T-helper 1 cell (primary cell): ENCODE measurements around the gene YIF1A.
"Not testable (repeated sequence)": the region's sequence is repeated elsewhere in the genome, so short reads cannot be mapped to it uniquely, and the experiment has no call there.

Experiments used
- DNase-seq, 5 donors: peaks; one replicate each; pipeline ENCODE4 v3.0.0-alpha.2; 2012 to 2020

YIF1A gene

DNA sequence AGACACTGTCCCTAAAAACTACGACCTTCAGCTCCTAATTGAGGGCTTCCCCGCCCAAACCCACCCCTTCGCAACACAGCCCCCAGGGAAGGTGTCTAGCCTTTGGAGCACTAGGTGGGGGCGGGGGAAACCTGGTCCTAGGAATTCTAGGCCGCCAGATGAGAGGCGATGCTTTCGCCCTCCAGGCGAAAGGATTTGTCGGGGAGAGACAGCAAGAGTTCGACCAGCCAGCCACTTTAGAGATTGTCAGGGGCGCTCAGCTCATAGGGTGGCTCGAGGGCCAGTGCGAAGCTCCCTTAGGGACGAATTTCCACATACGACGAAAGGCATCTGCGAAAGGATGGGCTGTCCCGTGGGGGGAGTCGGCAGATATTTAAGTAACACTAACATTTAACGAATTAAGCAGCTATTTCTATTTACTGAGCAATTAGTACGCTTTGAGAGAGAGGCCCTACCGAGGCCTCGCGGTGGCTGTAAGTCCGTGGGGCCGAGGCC lies 22.6 kb upstream of the YIF1A start:
- DNase-seq, result no peak

DNA sequence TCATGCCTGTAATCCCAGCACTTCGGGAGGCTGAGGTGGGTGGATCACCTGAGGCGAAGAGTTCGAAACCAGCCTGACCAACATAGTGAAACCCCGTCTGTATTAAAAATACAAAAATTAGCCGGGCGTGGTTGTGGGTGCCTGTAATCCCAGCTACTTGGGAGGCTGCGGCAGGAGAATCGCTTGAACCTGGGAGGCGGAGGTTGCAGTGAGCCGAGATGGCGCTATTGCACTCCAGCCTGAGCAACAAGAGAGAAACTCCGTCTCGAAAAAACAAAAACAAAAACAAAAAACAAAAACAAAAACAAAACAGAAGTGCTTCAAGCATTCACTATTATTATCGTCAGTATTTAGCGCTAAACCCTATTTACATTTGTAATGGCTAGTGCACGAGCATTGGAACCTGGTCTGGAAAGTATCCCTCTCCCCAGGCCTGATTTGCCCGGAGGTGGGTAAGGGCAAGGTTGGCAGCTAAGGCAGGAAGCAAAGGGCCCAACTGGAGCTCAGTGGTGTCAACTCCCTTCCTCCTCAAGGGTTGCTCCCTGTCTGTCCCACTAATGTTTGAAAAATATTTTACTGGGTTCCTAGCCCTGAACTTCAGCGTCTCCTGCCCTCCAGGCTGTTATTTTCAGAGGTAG lies 22.0 kb upstream of the YIF1A start:
- DNase-seq, result not testable (repeated sequence)

DNA sequence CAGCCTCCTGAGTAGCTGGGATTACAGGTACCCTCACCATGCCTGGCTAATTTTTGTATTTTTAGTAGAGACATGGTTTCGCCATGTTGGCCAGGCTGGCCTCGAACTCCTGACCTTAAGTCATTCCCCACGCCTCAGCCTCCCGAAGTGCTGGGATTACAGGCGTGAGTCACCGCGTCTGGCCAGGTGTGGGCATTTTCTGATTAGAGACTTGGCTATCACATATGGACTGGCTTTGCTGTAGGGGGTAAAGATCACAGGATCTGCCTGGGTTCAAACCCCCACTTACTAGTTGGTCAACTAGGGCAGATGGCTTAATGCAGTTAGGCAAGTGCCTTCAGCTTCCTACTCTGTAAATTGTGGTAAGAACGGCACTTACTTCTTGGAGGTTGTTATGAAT lies 21.4 kb upstream of the YIF1A start:
- no peak for DNase-seq

DNA sequence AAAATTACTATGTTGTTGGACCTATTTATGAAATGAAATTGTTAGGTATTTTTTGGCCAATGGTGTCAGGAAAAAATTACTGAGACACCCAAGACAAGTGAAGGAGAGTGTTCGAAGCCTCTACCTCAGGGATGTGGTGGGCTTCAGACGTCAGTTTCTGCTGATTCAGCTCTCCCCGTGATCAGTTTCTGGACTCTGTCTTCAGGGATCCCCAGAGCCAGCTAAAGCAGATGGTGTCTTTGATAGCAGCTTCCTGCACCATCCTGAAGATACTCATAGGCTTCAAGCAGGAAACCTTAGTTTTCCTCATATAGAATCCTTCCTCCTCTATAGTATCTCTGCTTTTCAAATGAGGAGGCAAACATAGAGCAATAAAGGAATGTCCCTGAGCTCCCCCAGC lies 20.5 kb upstream of the YIF1A start:
- no peak for DNase-seq

DNA sequence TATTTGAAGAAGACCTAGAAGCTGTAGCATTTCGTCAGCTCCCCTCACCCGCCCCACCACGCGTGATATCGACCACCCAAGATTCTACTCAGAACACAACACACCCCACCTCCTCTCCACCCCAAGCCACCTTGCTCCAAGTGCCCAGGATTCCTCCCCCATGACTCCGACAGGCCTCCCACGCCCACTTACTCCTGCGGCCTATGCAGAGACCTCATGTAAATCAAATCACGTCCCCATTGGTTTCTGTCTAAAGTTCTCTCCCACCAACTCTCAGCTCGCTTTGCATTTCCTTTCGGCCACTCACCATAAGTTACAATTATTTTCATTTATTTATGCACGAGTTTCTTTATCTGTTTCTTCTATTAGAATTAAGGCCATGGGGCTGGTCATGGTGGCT lies 13.7 kb upstream of the YIF1A start:
- DNase-seq, result no peak

DNA sequence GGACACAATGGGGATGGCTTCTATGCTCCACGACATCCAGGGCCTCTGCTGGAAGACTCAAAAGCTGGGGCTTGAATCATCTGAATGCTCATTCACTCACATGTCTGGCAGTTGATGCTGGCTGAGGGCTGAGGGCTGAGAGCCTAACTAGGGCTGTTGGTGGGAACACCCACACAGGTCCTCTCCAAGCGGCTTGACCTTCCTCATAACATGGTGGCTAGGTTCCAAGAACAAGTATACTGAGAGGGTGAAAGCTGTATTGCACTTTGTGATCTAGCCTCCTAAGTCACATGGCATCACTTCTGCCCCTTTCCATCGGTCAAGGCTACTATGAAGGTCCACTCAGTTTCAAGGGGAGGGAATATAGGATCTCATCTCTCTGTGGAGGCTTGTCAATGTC lies 10.2 kb upstream of the YIF1A start:
- DNase-seq, result no peak

DNA sequence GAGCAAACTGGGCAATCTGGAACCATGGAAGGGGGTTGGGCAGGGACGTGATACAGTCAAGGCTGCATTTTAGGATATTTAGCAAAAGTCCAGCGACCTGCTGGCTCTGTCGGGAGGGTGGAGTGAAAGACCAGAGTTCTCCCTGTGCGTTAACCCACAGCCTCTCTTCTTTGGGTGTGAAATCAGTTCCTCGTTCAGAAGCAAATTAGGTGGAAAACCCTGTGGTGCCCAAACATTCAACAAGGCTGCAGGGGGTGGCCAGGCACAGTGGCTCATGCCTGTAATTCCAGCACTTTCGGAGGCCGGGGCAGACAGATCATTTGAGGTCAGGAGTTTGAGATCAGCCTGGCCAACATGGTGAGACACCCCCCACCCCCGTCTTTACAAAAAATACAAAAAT lies 8.7 kb upstream of the YIF1A start:
- DNase-seq, result no peak

DNA sequence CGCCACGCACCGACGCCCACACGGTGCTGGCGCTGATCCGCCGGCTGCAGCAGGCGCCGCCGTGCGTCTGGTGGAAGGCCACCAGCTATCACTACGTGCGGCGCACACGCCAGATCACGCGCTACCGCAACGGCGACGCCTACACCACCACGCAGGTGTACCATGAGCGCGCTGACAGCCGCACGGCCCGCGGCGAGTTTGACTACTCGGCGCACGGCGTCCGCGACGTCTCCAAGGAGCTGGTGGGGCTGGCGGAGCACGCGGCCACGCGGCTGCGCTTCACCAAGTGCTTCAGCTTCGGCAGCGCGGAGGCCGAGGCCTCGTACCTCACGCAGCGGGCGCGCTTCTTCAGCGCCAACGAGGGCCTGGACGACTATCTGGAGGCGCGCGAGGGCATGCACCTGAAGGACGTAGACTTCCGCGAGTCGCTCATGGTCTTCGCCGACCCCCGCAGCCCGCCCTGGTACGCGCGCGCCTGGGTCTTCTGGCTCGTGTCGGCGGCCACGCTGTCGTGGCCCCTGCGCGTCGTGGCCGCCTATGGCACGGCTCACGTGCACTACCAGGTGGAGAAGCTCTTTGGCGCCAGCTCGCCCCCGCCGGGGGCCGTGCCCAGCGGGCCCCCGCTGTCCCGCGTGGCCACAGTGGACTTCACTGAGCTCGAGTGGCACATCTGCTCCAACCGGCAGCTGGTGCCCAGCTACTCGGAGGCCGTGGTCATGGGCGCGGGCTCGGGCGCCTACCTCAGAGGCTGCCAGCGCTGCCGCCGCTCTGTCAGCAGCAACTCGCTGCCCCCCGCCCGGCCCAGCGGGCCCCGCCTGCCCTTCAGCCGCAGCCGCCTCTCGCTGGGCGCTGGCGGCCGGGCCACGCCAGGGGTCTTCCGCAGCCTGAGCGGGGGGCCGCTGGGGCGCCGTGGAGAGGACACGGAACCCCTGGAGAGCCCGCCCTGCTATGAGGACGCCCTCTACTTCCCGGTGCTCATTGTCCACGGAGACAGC lies 6.0 kb upstream of the YIF1A start:
- DNase-seq, result no peak

DNA sequence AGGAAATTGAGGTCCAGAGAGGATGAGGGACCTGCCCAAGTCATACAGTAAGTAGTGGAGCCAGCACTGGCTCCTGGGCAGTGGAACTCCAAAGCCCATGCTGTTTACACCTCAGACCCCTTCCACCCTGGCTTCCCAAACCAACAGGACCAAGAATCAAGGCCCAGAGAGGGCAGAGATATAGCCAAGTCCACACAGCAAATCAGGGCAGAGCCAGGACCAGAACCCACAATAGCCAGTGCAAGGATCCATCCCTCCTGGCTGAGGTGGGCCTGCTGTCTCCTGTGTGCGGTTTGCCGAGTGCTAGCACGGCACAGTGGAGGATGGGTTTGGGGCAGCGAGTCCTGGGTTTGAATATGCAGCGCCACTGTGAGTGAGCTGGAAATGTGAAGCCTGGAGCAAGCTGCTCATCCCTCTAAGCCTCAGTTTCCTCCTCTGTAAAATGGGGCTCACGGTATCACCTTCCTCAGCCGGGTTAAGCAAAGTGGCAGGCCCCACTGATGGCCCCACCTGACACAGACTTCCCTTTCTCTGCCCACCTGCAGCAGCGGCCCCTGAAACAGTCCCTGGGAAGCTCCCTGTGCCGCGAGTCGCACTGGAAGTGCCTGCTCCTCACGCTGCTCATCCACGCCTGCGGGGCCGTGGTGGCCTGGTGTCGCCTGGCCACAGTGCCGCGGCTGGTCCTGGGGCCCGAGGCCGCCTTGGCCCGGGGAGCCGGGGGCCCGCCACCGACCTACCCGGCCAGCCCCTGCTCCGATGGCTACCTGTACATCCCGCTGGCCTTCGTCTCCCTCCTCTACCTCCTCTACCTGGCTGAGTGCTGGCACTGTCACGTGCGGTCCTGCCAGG lies 5.1 kb upstream of the YIF1A start:
- no peak for DNase-seq

DNA sequence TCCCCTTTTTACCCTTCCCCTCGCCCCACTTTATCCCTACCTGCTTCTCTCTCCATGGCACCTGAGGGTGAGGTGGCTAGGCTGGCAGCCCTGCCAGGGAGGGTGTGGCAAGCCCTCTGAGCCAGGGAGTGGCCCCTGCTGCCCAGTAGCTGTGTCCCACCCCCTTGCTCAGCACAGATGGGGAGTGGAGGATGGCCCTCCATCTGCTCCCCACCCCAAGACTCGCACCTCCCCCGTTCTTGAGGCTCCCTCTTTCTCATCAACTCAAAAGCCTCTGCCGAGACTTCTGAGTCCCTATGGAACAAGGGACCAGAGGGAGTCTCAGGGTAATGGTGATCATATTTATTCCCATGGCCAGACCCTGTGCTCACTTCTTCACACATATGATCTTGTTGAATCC lies 4.4 kb upstream of the YIF1A start:
- no peak for DNase-seq

DNA sequence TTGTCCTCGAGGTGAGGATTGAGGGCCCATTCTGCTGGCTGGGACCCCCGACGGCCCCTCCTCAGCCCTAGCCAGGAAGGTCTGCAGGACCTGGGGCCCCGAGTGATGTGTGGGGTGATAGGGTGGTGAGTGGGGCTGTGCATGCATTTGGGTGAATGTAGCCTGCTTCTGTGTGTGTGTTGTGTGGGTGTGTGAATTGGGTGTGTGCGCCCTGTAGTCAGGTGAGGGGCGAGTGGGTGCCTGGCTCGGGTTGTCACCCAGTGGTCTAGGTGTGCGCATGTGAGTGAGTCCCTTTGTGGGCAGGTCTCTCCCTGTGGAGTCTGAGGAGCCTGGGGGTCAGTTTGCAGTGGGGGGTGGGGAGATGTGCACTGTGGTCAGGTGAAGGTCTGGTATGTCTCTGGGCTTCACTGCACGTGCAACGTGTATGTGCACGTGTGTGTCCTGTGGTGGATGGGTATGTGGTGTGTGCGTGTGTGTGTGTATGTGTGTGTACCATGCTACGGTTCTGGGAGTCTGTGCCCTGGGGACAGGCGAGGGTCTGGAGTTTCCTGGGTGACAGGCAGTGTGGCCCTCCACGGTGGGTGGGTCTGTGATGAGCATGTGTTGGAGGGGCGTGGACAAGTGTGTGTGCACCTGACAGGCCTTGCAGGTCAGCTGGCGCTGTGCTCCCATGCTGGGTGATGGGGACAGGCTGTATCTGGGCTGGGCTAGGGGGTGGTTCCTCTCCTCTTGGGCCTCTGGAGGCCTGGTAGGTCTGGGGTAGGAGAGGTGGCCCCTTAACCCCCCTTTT lies 3.8 kb upstream of the YIF1A start:
- no peak for DNase-seq

DNA sequence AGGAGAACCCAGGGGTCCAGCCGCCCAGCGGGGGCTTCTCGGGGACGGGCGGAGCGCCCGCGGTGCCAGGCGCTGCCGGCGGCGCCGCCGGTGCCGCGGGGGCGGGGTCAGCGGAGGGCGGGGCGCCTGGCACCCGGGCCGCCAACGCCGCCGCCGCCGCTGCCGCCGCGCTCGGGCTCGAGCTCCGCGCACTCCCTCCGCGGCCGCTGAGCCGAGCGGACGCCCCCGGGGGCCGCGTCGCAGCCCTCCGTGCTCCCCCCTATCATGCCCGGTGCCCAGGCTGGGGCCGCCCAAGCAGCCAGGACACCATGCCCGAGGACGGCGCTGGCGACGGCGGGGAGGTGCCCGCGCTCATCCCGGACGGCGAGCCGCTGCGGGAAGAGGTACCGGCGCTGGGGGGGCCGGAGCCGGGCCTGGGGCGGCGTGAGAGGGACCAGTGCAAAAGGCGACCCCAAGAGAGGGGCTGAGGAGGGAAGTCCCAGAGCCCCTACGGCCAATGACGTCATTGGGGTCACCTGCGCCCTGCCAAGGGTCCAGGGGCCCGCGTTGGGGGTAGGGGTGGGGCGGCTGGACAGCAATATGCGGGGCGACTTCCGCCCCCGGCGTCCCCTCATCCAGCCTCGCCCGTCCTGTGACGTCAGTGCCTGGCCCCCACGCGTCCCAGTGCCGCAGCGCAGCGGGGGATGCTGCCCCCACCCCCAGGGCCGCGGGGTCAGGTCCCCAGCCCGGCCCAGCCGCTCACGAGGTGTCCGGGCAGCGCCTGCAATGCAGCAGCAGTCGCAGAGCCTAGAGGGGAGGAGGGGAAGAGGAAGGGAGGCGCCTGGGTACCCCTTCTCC lies 3.0 kb upstream of the YIF1A start, which contains the start of gene TMEM151A:
Gene TMEM151A, plus strand, starts transcription at position 189 of the 837 bp plus-strand sequence. Its CDS starts 120 bp downstream, at position 309.
- peak in 1 of 5 donors; percentile 51 for DNase-seq

DNA sequence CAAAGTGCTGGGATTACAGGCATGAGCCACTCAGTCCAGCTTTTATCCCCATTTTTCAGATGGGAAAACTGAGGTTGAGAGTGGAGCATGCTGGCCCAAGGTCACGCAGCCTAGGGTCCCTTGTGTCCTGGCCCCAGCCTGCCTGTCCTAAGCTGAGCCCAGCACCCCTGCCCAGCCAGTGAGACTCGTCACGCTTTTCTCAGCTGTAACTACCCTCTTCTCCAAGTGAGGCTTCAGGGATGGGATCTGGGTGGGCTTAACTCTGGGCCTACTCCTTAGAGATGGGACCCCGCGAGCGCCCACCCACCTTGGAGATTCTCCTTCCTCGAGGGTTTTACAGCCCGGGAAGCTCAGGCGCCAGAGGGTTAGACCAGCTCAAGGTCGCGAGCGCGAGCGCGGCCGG lies 2.4 kb upstream of the YIF1A start:
- no peak for DNase-seq

DNA sequence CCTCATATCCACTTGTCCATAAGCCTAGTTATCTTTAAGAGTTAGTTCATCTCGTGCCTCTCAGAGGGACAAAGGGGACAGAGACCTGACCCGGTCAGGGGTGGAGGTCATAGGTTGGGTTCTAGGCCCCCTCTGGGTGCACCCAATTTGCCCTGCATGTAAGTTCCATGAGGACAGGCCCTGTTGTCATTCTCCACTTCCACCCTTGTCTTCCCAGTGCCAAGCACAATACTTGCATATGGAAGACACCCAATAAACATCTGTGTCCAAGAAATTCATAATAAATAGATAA lies 1.3 kb upstream of the YIF1A start:
- DNase-seq, result no peak

DNA sequence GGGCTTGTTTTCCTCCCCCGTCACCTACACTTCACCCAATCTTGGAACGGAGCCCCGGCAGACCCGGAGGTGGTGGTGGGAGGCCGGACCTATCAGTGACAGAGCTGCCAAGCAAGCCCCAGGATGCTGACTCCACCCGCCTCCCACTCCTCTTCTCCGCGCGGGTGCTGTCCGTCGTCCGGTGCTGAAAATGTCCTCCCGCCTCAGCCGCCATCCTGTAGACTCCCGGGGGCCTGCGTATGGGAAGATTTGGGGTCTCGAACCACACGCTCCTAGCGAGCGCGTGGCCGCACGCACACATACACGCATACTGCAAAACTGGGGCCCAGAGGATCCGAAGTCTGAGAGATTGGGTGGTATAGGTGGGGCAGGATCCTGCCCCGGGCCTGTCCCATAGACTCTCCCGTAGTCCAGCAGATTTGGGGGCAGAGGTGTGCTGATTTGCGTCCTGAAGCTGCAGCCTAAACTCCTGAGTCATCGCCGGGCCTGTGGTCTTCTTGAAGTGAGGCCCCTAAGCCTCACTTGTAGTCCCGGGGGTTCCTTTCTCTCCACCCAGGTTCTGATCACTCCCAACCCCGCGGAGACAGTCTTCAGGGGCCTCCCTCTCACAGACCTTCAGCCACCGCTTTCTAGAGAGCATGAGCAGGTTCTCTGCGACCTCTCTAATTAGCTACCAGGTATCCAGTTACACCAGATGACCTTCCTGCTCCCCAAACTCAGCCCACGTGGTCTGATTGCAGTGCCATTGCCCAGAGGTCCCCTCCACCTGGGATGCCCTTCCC lies 796 bp upstream of the YIF1A start:
- peak in 4 of 5 donors; percentile 64 to 75 (median 70) for DNase-seq

DNA sequence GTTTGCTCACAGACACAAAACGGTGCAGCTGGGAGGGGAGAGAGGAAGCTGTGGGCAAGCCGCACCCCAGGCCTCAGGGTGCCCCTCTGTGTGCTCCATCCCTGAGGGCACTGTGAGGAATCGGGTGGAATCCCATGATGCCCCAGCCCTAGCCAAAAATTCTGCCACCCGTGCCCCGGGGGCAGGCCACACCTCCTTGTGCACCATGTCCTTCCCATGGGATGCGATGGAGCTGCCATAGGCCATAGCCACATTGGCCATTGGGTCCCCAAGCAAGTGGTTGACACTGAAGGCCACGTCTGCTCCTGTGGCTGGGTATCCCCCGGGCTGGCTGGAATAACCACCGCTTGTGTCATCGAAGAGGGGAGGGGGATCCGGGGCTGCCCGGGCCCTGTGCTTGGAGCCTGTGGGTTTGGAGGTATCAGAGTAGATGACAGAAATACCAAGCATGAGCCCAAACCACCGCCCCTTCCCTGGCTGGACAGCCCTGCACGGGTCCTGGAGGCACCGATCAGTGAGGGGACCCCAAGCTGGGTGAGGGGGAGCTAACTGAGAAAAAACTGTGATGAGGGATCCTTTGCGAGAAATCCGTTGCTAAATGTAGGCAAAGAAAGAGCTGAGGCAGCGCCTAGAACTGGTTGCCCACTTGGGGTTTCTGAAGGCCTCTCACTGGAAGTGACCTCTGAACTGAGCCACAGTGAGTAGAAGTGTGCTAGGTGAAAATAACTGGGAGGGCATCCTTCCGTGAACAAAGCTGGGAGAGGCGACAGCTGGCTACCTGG lies 863 bp downstream of the YIF1A start:
- no peak for DNase-seq

DNA sequence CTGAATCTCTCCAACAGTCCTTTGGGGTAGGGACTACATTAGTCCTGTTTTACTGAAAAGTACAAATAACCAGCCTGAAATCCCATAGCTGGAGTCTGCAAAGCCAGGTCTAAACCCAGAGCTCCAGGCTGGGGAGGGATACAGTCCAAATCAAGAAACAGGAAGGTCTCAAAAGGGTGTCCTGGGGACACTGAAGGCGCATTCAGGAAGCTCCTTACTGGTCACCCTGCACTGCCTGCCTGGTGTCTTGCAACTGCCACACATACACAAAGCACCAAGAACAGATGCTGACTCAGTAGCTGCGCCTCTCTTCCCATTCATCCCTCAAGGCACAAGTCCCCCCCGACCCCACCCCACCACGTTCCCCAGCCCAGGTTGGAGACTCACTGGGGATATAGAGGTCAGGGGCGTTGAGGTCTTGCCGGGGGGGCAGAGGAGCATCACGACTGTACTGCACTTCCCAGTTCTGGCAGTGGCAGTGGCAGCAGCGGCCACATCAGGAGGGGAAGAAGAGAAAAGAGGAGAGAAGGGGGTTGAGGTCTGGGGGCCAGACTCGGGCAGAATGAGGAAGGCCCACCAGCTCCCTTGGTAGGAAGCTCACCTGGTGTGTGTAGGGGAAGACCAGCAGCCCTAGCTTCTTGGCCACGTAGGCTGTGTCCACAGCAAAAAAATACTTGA lies 1.6 kb downstream of the YIF1A start:
- DNase-seq, result no peak

DNA sequence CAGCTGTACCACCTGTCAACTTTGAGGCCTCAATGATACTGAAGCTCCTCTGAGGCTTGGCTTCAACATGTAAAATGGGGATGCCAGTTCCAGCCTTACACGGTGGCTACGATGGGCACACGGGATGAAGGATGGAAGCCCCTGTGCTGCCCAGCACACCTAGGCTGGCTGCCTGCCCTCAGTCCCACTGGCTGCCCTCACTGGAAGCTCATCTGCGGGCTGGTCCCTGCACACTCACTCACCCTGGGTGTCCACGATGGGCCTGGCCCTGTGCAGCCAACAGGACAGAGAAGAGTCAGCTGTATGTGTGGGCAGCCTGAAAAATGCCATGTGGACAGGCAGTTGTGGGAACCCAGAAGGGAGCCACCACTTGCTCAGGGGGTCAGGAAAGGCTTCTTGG lies 2.2 kb downstream of the YIF1A start:
- no peak for DNase-seq
